NCI-H2081 (cell line): Measurements from ENCODE around the gene QRICH2.
"Not testable (repeated sequence)": the region's sequence is repeated elsewhere in the genome, so short reads cannot be mapped to it uniquely, and the experiment has no call there.

ENCODE experiments used
- DNase-seq, 2 experiments: peaks; one replicate each; lab custom pipeline; 2025; lab: John Stamatoyannopoulos, UW

The QRICH2 gene

DNA sequence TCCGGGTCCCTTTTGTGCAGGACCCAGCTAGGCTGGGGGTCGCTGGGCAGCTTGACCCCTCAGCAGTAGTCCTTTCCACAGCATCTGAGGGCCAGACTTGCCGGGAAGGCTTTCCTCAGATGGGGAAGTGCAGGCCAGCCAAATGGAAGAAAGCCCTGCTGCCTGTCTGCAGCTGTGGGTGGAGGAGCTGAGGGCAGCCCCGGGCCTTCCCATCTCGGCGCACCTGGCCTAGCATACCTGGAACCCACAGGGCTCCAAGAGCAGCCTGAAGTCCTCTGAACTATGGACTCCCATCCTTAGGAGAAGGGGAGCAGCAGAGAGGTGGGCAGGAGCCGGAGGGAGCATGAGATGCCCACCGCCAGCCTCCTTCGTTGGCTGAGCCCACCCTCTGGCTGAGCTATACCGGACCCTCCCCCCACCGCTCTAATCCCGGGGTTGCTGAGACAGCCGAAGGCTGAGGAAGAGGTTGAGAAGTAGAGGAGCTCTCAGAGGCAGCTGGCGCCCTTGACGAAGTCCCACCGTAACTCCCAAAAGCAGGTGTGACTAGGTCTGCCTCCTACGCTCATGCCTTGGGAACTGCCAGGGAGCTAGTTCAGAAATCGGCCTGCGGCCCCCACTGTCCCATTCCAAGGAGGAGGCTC, 29.7 kb downstream of the QRICH2 start:
- DNase-seq: no peak

- no peak for DNase-seq
Observed at GRCh38 chr17:76277300-76278267, 30.5 kb downstream of the QRICH2 start.

DNA sequence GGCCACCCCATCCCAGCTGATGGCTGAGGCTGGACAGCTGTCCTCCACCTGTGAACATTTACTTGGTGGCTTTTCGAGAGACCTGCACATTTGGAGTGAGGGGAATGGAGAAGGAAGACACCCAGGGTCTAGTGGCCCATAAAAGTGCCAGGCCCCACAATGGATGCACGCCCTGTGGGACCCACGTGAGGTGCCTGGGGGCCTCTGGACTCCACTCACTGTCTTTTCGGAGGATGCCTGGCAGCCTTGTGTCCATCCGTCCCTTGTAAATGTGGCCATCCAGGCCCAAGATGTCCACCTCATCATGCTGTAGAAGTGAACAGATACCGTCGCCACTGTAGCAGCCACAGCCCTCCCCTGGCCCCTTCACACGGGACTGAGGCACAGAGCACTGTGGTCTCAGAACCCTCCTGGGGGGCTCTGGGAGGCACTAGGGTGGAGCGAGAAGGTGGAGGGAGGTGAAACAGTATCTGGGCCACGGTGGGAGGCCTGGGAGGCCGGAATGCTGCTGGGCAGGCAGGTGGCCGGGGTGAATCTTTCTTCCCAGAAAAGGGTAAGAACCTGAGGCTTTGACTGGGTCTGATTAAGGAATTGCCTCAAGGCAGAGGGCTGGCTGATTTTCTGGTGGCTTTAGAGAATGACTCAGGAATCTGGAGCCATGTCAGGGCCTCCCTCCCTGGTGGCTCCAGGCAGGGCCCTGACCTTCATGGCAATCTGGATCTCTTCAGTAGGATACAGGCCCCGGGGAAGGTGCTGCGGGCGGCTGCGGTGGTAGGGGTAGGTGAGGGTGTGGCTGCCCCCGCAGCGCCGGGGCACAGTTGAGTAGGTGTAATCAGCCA, 31.4 kb downstream of the QRICH2 start:
- no peak for DNase-seq

GRCh38 chr17:76276069-76276431, 32.0 kb downstream of the QRICH2 start:
- no peak for DNase-seq

GRCh38 chr17:76275382-76276068, 32.6 kb downstream of the QRICH2 start:
- DNase-seq: no peak

GRCh38 chr17:76274112-76274956, 33.7 kb downstream of the QRICH2 start:
- DNase-seq: no peak

DNA sequence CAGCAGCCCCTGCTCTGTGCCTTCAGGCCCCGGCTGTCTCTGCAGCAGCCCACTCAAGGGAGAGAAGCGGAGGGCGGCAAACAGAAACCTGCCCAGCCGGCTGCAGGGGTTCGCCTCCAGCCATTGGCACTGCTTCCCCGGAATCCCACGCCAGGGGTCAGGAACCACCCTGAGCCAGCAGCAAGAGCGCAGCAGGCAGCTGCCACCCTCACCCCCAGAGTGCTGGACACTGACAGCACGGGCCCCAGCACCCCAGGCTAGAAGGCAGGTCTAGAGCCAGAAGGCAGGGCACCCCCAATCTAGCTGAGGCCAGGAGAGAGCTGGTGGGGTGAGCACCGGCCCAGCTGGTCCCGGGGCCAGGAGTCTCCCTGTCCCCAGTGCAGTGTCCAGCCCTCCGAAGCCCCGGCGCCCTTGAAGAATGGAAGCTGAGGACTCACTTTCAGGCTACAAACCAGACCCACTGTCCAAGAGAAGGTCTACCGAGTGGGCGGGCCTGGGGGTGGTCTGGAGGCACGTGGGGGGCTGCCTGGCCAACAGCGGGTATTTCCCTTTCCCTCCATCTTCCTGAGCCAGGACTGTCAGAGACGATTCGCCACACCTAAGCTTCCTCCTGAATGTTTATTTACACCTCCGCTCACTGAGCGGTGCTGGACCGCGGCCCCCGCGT, 34.5 kb downstream of the QRICH2 start:
- no peak for DNase-seq

GRCh38 chr17:76272541-76273444, 35.3 kb downstream of the QRICH2 start:
- DNase-seq: no peak

DNA sequence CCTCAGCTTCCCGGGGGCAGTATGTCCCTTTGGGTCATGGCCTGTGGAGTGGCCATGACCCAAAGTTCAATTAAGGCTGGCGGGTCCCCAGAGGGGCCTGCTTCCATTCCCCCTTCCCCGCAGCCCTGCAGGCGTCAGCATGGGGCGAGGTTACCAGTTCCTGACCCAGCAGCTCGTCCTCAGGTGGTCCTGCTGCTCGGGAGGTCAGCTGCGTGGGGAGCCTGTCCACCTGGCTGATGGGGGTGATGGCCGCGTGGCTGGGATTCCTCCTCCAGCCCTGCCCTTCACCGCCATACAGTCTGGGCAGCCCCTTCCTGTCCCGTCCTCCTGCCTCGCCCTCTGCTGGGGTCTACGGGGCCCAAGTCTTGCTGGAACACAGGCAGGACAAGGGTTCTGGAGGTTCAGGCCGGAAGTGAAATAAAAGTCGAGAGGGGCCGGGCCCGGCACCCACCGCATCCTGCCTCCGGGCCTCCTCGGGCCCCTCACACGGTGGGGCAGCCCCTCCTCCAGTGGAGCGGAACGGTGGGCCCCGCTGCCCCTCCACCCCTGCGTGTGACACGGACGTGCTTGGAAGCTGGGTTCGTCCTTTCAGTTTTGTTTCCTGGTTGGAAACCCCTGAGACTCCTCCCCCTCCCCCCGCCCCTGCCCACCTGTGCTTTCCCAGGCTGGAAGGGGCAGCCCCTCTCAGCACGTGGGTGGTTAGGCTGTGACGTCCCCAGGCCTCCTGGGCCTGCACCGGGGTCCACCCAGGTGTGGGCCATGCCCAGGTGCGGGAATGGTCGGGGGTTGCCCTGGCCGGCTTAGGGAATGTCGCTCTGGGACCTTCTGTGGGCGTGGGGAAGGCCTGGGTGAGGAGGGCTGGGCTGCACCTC, 36.2 kb downstream of the QRICH2 start:
- DNase-seq: no peak

GRCh38 chr17:76270770-76271668, 37.1 kb downstream of the QRICH2 start:
- DNase-seq: no peak

GRCh38 chr17:76270127-76270592, 37.9 kb downstream of the QRICH2 start:
- no peak for DNase-seq

DNA sequence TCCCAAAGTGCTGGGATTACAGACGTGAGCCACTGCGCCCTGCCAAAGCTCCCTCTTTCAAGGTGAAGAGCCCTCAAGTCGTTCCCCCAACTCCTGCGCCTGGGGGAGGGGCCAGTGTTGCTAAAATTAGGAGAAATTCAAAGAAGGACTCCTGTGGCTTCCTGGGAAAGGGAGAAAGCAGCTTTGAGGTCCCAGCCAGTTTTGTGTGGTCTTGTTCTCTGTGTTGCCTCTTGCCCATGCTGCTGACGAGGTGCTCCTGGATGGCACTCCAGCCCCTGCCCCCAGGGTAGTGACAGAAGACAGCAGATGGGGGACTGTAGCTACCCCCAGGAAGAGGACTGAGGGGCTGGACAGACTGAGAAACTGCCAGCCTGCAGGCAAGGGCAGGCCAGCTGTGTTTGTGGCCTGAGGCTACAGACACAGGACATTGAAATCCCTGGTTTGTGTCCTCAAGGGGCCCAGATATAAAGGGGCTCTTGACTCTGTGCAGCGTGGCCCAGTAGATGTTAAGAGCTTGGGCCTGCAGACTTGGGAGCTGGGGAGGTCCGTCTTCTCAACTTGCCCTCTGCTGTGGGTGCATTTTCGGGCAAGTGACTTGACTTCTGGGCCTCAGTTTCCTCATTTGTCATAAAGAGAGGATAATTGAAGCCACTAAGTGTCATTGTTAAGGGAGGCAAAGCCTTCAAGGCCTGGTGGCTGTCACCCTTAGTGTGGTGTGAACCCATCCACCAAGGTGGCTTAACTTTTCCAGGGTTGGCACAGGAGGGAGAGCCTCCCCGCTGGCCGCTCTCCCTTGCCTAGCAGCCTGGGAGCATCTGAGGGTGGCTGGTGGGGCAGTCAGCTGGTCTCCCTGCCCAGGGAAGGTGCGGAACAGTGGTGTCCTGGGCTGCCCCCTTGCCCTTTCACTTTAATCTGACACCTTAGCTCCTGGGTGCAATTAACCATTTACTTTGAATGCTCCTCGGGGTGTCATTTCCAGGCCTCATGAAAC, 38.8 kb downstream of the QRICH2 start:
- DNase-seq: no peak

GRCh38 chr17:76268015-76268749, 39.9 kb downstream of the QRICH2 start:
- DNase-seq: no peak

DNA sequence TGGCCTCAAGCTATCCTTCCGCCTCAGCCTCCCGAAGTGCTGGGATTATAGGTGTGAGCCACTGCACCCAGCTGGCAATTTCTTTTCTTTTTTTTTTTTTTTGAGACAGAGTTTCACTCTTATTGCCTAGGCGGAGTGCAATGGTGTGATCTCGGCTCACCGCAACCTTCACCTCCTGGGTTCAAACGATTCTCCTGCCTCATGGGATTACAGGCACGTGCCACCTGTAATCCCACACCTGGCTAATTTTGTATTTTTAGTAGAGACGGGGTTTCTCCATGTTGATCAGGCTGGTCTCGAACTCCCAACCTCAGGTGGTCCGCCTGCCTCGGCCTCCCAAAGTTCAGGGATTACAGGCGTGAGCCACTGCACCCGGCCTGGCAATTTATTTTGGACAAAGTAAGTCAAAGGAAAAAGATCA, 40.5 kb downstream of the QRICH2 start:
- DNase-seq: not testable (repeated sequence)

DNA sequence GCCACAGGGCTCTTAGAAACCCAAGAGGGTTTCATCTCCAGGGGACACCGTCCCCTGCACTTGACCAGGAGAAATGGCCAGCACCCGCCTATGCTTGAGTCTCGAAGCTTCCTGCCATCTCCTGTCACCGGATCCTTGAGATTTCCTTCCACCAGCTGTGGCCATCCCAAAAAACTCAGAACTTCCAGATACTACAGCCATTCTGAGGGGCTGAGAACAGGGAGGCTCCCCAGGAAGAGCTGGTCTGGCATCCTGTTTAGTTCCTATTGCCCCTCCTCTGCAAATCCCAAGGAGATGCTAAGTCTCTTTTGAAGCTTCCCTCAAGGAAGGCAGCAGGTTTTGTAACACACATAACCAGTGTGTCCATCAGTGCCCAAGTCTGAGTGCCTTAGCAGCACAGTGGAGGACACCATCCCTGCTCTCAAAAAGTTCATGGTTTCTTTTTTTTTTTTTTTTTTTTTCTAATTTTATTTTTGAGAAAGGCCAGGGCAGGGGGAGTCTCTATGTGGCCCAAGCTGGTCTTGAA, 41.0 kb downstream of the QRICH2 start:
- DNase-seq: no peak
